HL-60 (cell line): ENCODE data around the gene ADNP.

Experiments used
- CTCF ChIP-seq: IDR thresholded peaks from one replicate; pipeline ENCODE4 v1.5.1; 2011; ENCODE audit warnings: low read length, control low read depth, inconsistent platforms; ENCODE audit not compliant: insufficient read depth
- GABPA ChIP-seq: IDR thresholded peaks from 2 replicates; pipeline ENCODE4 v1.6.1; 2012; ENCODE audit warnings: low read depth
- POLR2AphosphoS5 ChIP-seq: IDR thresholded peaks from 2 replicates; pipeline ENCODE4 v1.6.1; 2012; ENCODE audit warnings: low read depth
- SPI1 ChIP-seq: IDR thresholded peaks from 2 replicates; pipeline ENCODE4 v1.6.1; 2012; ENCODE audit warnings: low read depth, mild to moderate bottlenecking, borderline replicate concordance

- TF ChIP-seq POLR2AphosphoS5 (no peak), GABPA (no peak), CTCF (no peak), SPI1 (no peak)
Observed at GRCh38 chr20:50901301-50901700, 29.9 kb downstream of the ADNP start.
